WTC11 (cell line): ENCODE data around the gene GPR158.

Source experiments
- CTCF ChIP-seq: fragments of 200-600 bp; IDR thresholded peaks from 2 replicates; pipeline ENCODE4 v1.8.0; 2022; ENCODE audit warnings: antibody characterized with exemption
- FOXJ3 ChIP-seq: sonication (generic); formaldehyde crosslinking; IDR thresholded peaks from 2 replicates; pipeline ENCODE4 v1.9.0; 2021; ENCODE audit warnings: missing genetic modification reagents, mild to moderate bottlenecking, borderline replicate concordance
- FOXP4 ChIP-seq: sonication (generic); formaldehyde crosslinking; IDR thresholded peaks from 2 replicates; pipeline ENCODE4 v1.8.0; 2022; ENCODE audit warnings: mild to moderate bottlenecking, missing genetic modification reagents
- GABPB1 ChIP-seq: sonication (generic); formaldehyde crosslinking; IDR thresholded peaks from 2 replicates; pipeline ENCODE4 v1.8.1; 2023; ENCODE audit warnings: mild to moderate bottlenecking, missing genetic modification reagents
- MAX ChIP-seq: sonication (generic); formaldehyde crosslinking; IDR thresholded peaks from 2 replicates; pipeline ENCODE4 v1.8.0; 2022; ENCODE audit warnings: mild to moderate bottlenecking, missing genetic modification reagents
- MLX ChIP-seq: sonication (generic); formaldehyde crosslinking; IDR thresholded peaks from 2 replicates; pipeline ENCODE4 v1.8.1; 2023; ENCODE audit warnings: mild to moderate bottlenecking, missing genetic modification reagents, moderate library complexity
- PRDM15 ChIP-seq: sonication (generic); formaldehyde crosslinking; IDR thresholded peaks from 2 replicates; pipeline ENCODE4 v1.8.0; 2022; ENCODE audit warnings: missing genetic modification reagents
- USF2 ChIP-seq: sonication (generic); formaldehyde crosslinking; IDR thresholded peaks from 2 replicates; pipeline ENCODE4 v1.8.1; 2023; ENCODE audit warnings: mild to moderate bottlenecking, missing genetic modification reagents, moderate library complexity
- ZNF121 ChIP-seq: sonication (generic); formaldehyde crosslinking; IDR thresholded peaks from 2 replicates; pipeline ENCODE4 v1.8.0; 2023; ENCODE audit warnings: missing genetic modification reagents

GRCh38 chr10:25170627-25171026, 4.2 kb upstream of the GPR158 start:
- TF ChIP-seq FOXJ3 (CRISPR knock-in tag) (no peak), FOXP4 (no peak), GABPB1 (CRISPR knock-in tag) (no peak), USF2 (CRISPR knock-in tag) (no peak), CTCF (no peak), ZNF121 (CRISPR knock-in tag) (no peak), MAX (CRISPR knock-in tag) (no peak), MLX (CRISPR knock-in tag) (no peak), PRDM15 (CRISPR knock-in tag) (no peak)
